ENCODE data around the gene CA7.

Gene CA7

GRCh38 chr16:66886914-66887313, 42.7 kb downstream of the CA7 start:
- Histone ChIP-seq H3K27ac (no peak overlapping the region), H3K9me3 (no peaks in the 10 kb centered on the region), H3K4me3 (no peak overlapping the region), H3K27me3 (no peaks in the 10 kb centered on the region), H3K4me1 (peaks cover 0 to 21% (median 2%) of the 10 kb centered on the region in 4 donors), H3K36me3 (peaks cover 17 to 24% (median 23%) of the 10 kb centered on the region in 3 donors)
- no peak for DNase-seq
- intact Hi-C loops (cut with DNase I; ENCODE audit: low total_unique reads), result no loop called here
- TF ChIP-seq, protein P1, sequence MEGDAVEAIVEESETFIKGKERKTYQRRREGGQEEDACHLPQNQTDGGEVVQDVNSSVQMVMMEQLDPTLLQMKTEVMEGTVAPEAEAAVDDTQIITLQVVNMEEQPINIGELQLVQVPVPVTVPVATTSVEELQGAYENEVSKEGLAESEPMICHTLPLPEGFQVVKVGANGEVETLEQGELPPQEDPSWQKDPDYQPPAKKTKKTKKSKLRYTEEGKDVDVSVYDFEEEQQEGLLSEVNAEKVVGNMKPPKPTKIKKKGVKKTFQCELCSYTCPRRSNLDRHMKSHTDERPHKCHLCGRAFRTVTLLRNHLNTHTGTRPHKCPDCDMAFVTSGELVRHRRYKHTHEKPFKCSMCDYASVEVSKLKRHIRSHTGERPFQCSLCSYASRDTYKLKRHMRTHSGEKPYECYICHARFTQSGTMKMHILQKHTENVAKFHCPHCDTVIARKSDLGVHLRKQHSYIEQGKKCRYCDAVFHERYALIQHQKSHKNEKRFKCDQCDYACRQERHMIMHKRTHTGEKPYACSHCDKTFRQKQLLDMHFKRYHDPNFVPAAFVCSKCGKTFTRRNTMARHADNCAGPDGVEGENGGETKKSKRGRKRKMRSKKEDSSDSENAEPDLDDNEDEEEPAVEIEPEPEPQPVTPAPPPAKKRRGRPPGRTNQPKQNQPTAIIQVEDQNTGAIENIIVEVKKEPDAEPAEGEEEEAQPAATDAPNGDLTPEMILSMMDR (IDR thresholded peaks at IDR 0.05), result no peak

GRCh38 chr16:66888647-66889615, 44.7 kb downstream of the CA7 start:
- intact Hi-C loops (cut with DNase I; ENCODE audit: low total_unique reads), result no loop called here
- Histone ChIP-seq H3K4me3 (no peak overlapping the region), H3K4me1 (peaks cover 0 to 16% (median 0%) of the 10 kb centered on the region in 4 donors), H3K9me3 (no peaks in the 10 kb centered on the region), H3K36me3 (peaks cover 17 to 23% (median 18%) of the 10 kb centered on the region in 3 donors), H3K27me3 (no peaks in the 10 kb centered on the region), H3K27ac (no peak overlapping the region)
- DNase-seq, result no peak
- TF ChIP-seq, protein P1 (IDR thresholded peaks at IDR 0.05), result no peak

- Histone ChIP-seq H3K4me3 (no peak overlapping the region), H3K4me1 (peaks cover 0 to 16% (median 0%) of the 10 kb centered on the region in 4 donors), H3K36me3 (peaks cover 12 to 19% (median 13%) of the 10 kb centered on the region in 3 donors), H3K9me3 (no peaks in the 10 kb centered on the region), H3K27me3 (no peaks in the 10 kb centered on the region), H3K27ac (no peak overlapping the region)
- intact Hi-C loops (cut with DNase I; ENCODE audit: low total_unique reads), result no loop called here
- TF ChIP-seq, protein P1 (IDR thresholded peaks at IDR 0.05), result no peak
- DNase-seq, result no peak
Observed at GRCh38 chr16:66889622-66890021, 45.4 kb downstream of the CA7 start.

- no peak overlapping the region for H3K4me3 ChIP-seq
- H3K27me3 ChIP-seq, result no peaks in the 10 kb centered on the region
- intact Hi-C loops (cut with DNase I; ENCODE audit: low total_unique reads), result no loop called here
- no peaks in the 10 kb centered on the region for H3K9me3 ChIP-seq
- peaks cover 0 to 20% (median 6%) of the 10 kb centered on the region in 4 donors for H3K4me1 ChIP-seq
- TF ChIP-seq, protein P1 (IDR thresholded peaks at IDR 0.05), result no peak
- H3K27ac ChIP-seq, result no peak overlapping the region
- no peak for DNase-seq
- H3K36me3 ChIP-seq, result peaks cover 0 to 7% (median 3%) of the 10 kb centered on the region in 3 donors
Observed at GRCh38 chr16:66890799-66891198, 46.6 kb downstream of the CA7 start.

GRCh38 chr16:66891360-66891759, 47.1 kb downstream of the CA7 start:
- H3K36me3 ChIP-seq, result peaks cover 0 to 6% (median 3%) of the 10 kb centered on the region in 3 donors
- TF ChIP-seq, protein P1 (IDR thresholded peaks at IDR 0.05), result no peak
- peaks cover 0 to 20% (median 11%) of the 10 kb centered on the region in 4 donors for H3K4me1 ChIP-seq
- no peaks in the 10 kb centered on the region for H3K27me3 ChIP-seq
- H3K27ac ChIP-seq, result no peak overlapping the region
- H3K9me3 ChIP-seq, result no peaks in the 10 kb centered on the region
- intact Hi-C loops (cut with DNase I; ENCODE audit: low total_unique reads), result no loop called here
- DNase-seq, result no peak
- no peak overlapping the region for H3K4me3 ChIP-seq

Measured in tibial artery (tissue), 4 donors.